Duodenal mucosa (tissue), 2 donors: ENCODE data around the gene ST6GAL2.

Source experiments
- H3K27ac ChIP-seq: one replicate; pipeline ENCODE4 v1.7.0; 2013; ENCODE audit warnings: low read depth, low read length
- H3K27me3 ChIP-seq, 2 donors: one replicate each; pipeline ENCODE4 v1.7.0; 2013; ENCODE audit warnings: low read length in 2 of 2, control low read depth in 1 of 2; ENCODE audit not compliant: insufficient read depth in 2 of 2, control insufficient read depth in 1 of 2
- H3K36me3 ChIP-seq, 2 donors: one replicate each; pipeline ENCODE4 v1.7.0; 2013; ENCODE audit warnings: low read length in 2 of 2, control low read depth in 1 of 2; ENCODE audit not compliant: insufficient read depth in 2 of 2, control insufficient read depth in 1 of 2
- H3K4me1 ChIP-seq, 2 donors: one replicate each; pipeline ENCODE4 v1.7.0; 2013; ENCODE audit warnings: low read length in 2 of 2, control low read depth in 1 of 2; ENCODE audit not compliant: insufficient read depth in 2 of 2, control insufficient read depth in 1 of 2
- H3K4me3 ChIP-seq, 2 donors: one replicate each; pipeline ENCODE4 v1.7.0; 2013; ENCODE audit warnings: low read length in 2 of 2, low read depth in 1 of 2
- H3K9ac ChIP-seq, 2 donors: one replicate each; pipeline ENCODE4 v1.7.0; 2013; ENCODE audit warnings: low read length in 2 of 2, low read depth in 1 of 2
- H3K9me3 ChIP-seq, 2 donors: one replicate each; pipeline ENCODE4 v1.7.0; 2013; ENCODE audit warnings: low read length in 2 of 2, control low read depth in 1 of 2; ENCODE audit not compliant: control insufficient read depth in 1 of 2

Gene ST6GAL2

DNA sequence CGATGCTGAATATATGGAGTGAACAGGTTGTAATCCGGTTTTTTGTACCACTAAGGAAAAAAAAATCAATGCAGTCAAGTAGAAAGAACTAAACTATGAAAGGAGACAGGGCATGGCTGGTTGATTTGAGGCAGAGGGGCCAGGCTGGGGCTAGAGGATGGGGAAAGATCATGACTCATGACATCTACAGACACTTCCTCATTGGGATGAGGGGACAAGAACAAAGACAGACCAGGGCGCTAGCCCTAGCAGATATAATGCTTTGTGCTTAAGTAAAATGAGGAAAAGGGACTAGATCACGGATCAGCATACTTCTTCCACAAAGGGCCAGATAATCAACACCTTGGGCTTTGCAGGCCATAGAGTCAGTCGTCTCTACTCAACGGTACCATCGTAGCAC lies 55.8 kb downstream of the ST6GAL2 start:
- no peaks in the 10 kb centered on the region for H3K4me1 ChIP-seq
- no peaks in the 10 kb centered on the region for H3K9me3 ChIP-seq
- H3K27me3 ChIP-seq, result no peaks in the 10 kb centered on the region
- no peak overlapping the region for H3K27ac ChIP-seq
- H3K36me3 ChIP-seq, result no peaks in the 10 kb centered on the region
- H3K9ac ChIP-seq, result no peak overlapping the region
- no peak overlapping the region for H3K4me3 ChIP-seq

DNA sequence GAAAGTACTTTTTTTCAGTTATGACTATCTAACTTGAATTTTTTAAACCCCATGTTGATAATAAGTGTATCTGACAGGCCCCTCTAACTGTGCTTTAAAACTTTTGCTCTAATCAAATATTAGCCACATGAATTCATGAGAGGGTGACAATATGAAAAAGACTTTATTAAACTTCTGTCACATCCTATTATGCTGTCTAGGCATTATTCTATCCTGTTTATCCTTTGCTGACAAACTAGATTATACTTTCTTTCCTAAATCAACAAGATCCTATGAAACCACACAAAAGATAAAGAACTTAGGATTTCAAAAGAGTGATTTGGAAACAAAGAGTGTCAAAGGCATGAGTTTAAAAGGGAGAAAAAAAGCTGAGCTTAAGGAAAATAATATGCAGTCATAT lies 57.8 kb downstream of the ST6GAL2 start:
- Histone ChIP-seq H3K27ac (no peak overlapping the region), H3K36me3 (no peaks in the 10 kb centered on the region), H3K9me3 (no peaks in the 10 kb centered on the region), H3K27me3 (no peaks in the 10 kb centered on the region), H3K4me1 (no peaks in the 10 kb centered on the region), H3K9ac (no peak overlapping the region), H3K4me3 (no peak overlapping the region)

DNA sequence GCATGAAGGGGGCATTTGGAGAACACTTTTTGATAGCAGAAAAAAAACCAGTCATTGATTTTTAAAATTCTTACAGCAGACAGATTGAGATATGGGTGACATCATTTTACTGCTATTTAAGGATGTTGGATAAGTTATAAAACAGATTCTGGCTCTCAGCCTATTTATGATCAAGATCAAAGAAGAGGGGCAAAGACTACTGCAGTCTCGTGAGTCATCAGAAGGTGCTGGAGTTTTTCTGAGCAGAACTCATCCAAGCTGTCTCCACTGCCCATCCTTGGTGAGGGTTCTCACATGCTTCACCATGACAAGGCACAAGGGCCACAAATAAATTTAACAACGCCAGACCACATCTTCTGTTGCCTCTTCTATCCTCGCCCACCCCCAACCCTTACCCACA lies 58.8 kb downstream of the ST6GAL2 start:
- H3K27me3 ChIP-seq, result no peaks in the 10 kb centered on the region
- no peak overlapping the region for H3K9ac ChIP-seq
- no peaks in the 10 kb centered on the region for H3K4me1 ChIP-seq
- H3K27ac ChIP-seq, result no peak overlapping the region
- H3K4me3 ChIP-seq, result no peak overlapping the region
- H3K9me3 ChIP-seq, result no peaks in the 10 kb centered on the region
- H3K36me3 ChIP-seq, result no peaks in the 10 kb centered on the region

DNA sequence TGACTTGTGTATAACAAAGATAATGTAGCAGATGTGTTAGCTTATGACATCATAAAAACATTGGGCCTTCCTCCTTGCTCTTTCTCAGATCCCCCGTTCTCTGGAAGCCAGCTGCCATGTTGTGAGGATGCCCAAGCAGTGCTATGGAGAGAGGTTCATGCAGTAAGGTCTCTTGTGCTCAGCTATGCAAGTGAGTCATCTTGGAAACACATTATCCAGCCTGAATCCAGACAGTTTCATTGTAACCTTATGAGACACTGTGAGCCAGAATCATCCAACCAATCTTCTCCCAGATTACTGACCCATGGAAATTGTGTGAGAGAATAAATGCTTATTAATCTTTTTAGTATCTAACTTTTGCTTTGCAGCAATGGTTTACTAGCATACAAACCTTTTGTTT lies 60.8 kb downstream of the ST6GAL2 start:
- Histone ChIP-seq H3K9ac (no peak overlapping the region), H3K27ac (no peak overlapping the region), H3K36me3 (no peaks in the 10 kb centered on the region), H3K4me3 (no peak overlapping the region), H3K27me3 (no peaks in the 10 kb centered on the region), H3K4me1 (no peaks in the 10 kb centered on the region), H3K9me3 (no peaks in the 10 kb centered on the region)

DNA sequence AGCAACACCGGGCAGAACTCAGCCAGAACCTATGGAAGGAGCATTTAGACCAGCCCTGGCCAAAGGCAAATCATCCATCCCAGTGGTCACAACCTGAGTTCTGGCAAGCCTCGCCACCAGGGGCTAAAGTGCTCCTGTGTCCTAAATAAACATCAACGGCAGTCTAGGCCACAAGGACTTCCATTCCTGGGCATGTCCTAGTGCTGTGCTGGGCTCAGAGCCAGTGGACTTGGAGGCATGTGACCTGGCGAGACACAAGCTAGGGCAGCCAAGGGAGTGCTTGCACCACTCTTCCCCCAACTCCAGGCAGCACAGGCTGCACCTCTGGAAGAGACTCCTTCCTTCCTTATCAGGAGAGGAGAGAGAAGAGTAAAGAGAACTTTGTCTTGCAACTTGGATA lies 69.0 kb downstream of the ST6GAL2 start:
- H3K9ac ChIP-seq, result no peak overlapping the region
- H3K36me3 ChIP-seq, result no peaks in the 10 kb centered on the region
- no peaks in the 10 kb centered on the region for H3K9me3 ChIP-seq
- no peaks in the 10 kb centered on the region for H3K4me1 ChIP-seq
- H3K4me3 ChIP-seq, result no peak overlapping the region
- H3K27me3 ChIP-seq, result no peaks in the 10 kb centered on the region
- no peak overlapping the region for H3K27ac ChIP-seq

DNA sequence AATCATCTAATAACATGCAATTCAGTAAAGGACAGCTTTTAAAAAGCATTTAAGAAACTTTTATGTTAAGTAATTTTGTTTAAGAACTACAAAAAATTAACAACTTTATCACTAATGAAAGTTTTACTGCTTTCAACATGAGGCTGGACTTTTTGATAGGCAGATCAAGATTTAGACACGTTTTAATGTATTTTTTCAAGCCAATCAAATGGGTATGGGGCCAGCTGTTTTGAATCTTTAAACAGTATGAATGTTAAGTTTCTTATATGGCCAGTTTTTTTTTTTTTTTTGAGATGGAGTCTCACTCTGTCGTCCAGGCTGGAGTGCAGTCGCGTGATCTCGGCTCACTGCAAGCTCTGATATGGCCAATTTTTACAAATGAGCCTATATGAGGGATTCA lies 73.1 kb downstream of the ST6GAL2 start:
- H3K27ac ChIP-seq, result no peak overlapping the region
- H3K9me3 ChIP-seq, result no peaks in the 10 kb centered on the region
- H3K4me1 ChIP-seq, result no peaks in the 10 kb centered on the region
- H3K4me3 ChIP-seq, result no peak overlapping the region
- no peaks in the 10 kb centered on the region for H3K27me3 ChIP-seq
- no peaks in the 10 kb centered on the region for H3K36me3 ChIP-seq
- H3K9ac ChIP-seq, result no peak overlapping the region

DNA sequence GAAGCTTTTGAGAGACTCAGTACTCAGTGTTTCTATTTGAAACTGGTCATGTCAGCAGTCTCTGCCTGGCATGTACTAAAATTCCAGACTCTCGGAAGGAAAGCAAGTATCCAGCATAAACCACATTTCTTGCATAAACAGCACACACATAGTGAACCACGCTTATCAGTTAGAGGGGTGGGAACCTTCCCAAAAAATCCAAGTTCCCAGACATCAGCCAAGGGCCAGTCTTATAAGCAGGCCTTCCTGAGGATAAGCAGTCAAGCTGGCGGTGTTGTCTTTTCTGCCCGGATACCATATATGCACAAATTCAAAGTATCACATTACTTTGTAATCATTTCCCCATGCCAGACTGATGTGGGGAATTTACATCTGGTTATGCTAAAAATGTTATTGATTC lies 73.6 kb downstream of the ST6GAL2 start:
- Histone ChIP-seq H3K27me3 (no peaks in the 10 kb centered on the region), H3K9me3 (no peaks in the 10 kb centered on the region), H3K4me3 (no peak overlapping the region), H3K4me1 (no peaks in the 10 kb centered on the region), H3K36me3 (no peaks in the 10 kb centered on the region), H3K9ac (no peak overlapping the region), H3K27ac (no peak overlapping the region)

DNA sequence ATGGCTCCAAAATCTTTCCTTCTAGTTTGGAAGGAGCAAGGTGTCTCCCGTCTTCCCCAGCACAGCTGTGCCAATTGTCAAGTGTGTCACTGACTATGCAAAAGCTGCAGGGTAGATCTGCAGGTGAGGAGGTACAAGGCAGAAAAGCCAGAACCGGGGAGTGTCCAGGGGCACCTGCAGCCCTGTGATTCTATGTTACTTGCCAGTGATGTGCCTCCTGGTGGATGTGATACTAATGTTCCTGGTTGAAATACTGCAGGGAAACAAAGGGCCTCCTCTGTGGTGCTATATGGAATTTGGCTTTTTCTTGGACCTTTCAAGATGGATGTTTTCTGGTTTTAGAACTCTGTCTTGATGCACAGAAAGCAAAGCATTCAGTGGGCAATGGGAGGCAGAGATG lies 80.3 kb downstream of the ST6GAL2 start:
- Histone ChIP-seq H3K27me3 (no peaks in the 10 kb centered on the region), H3K27ac (no peak overlapping the region), H3K9ac (no peak overlapping the region), H3K9me3 (no peaks in the 10 kb centered on the region), H3K36me3 (no peaks in the 10 kb centered on the region), H3K4me3 (no peak overlapping the region), H3K4me1 (no peaks in the 10 kb centered on the region)

DNA sequence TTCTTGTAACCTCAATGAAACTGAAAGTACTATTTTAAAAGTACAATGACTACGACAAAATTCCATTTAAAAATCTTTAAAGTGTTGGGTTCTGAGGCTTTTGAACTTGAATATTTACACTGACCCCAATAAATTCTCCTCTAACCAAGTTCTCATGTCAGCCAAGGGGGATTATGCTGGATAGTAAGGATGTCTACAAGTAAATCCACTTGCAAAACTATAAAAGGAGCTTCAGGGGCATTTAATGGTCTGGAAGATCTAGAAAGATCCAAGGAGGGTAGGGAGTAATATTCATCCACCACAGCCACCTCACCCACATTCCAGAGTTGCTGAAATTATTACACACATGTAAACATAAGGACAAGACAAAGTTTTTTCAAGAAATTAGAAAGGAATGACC lies 81.8 kb downstream of the ST6GAL2 start:
- H3K4me1 ChIP-seq, result no peaks in the 10 kb centered on the region
- H3K9ac ChIP-seq, result no peak overlapping the region
- no peaks in the 10 kb centered on the region for H3K36me3 ChIP-seq
- H3K9me3 ChIP-seq, result no peaks in the 10 kb centered on the region
- H3K27ac ChIP-seq, result no peak overlapping the region
- H3K27me3 ChIP-seq, result no peaks in the 10 kb centered on the region
- no peak overlapping the region for H3K4me3 ChIP-seq

DNA sequence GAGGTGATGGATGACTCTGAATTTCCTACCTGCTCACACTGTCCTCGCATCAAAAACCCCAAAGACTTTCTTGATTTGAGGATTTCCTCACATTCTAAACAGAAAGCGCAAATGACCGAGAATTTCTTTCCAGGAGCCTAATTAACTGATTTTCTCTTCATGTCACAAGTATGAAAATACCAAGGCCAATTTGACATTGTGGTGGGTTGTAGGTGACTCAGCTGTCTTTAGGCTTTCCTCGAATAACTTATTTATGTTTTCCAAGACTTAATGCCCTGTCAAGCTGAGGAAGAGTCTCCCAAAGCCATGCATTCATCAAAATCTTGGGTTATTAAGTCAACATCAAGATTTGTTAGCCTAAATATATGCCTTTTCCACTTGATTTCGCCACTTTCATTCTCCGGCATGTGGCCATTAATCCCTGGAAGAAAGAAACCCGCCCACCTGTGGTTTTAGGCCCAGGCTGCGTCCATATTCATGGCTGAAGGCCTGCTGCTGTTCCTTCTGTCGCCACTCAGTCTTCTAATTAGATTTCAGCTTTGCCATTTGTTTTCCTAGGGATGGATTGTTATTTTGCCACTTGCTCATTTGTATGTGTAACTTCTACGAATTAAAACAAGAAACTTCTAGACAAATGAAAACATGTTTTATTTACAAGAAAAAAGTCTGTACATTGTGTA lies 84.9 kb downstream of the ST6GAL2 start:
- Histone ChIP-seq H3K36me3 (no peaks in the 10 kb centered on the region), H3K27me3 (no peaks in the 10 kb centered on the region), H3K9ac (no peak overlapping the region), H3K9me3 (no peaks in the 10 kb centered on the region), H3K4me3 (no peak overlapping the region), H3K27ac (no peak overlapping the region), H3K4me1 (no peaks in the 10 kb centered on the region)

DNA sequence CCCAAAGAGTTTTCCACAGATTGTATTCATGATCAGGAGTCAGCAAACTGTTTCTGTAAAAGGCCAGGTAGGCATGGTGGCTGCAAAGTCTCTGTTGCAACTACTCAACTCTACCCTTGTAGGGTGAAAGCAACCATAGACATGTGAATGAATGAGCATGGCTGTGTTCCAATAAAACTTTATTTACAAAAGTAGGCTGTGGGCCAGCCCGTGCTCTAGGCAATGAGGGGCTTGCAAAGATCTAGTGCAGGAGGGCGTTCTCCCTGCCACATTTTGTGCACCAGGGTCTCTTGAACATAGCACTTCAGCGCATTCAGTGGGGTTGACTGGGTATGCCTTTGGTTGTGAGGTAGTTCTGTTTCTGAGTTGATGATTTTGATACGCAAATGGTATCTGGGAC lies 85.8 kb downstream of the ST6GAL2 start:
- Histone ChIP-seq H3K36me3 (no peaks in the 10 kb centered on the region), H3K4me3 (no peak overlapping the region), H3K9ac (no peak overlapping the region), H3K4me1 (no peaks in the 10 kb centered on the region), H3K27ac (no peak overlapping the region), H3K9me3 (no peaks in the 10 kb centered on the region), H3K27me3 (no peaks in the 10 kb centered on the region)
